Endothelial cell of umbilical vein (primary cell): ENCODE measurements around the gene C9orf57. TPM values are rescaled to one million over a fixed set of nuclear protein-coding genes. Genes with fewer than 3 reads are reported as not detected.
A peak's percentile ranks its signal among the peaks of the same experiment; 100 is the strongest.

Experiments used
- Bru-seq: library from RNA; stranded (reverse); fragments of 400-500 nt; gene quantifications from one replicate; lab custom pipeline; 2021; lab: Mats Ljungman, UMichigan
- BruChase-seq, 2 experiments: library from RNA; stranded (reverse); fragments of 400-500 nt; gene quantifications; one replicate each; lab custom pipeline; 2021; lab: Mats Ljungman, UMichigan
- BruUV-seq: library from RNA; stranded (reverse); fragments of 400-500 nt; replicated peaks from 2 replicates; lab custom pipeline; 2021; lab: Mats Ljungman, UMichigan
- CTCF ChIA-PET: fragments of 300-600, 350-600 bp; sonication (Branson Sonifier 250); formaldehyde crosslinking; loops from one replicate; lab custom pipeline; 2021; ENCODE audit warnings: antibody characterized with exemption, inconsistent platforms; lab: Charles Lee
- POLR2A ChIA-PET: fragments of 300-600, 350-600 bp; sonication (Branson Sonifier 250); formaldehyde crosslinking; loops from one replicate; lab custom pipeline; 2021; ENCODE audit warnings: antibody characterized with exemption, inconsistent platforms; lab: Charles Lee
- DNase-seq: peaks from one replicate; pipeline ENCODE4 v3.0.0-alpha.2; 2011; ENCODE audit warnings: low read depth, low spot score
- FAIRE-seq: peaks from 2 replicates; lab custom pipeline; 2011; peaks lifted over from hg19 to GRCh38; lab: Jason Lieb, UNC
- H2AFZ ChIP-seq: 2 replicates; pipeline ENCODE4 v1.6.0; 2012; ENCODE audit warnings: low read depth, low read length, control low read depth, inconsistent platforms
- H3K27ac ChIP-seq: 2 replicates; pipeline ENCODE4 v1.5.1; 2011; ENCODE audit warnings: low read depth, mild to moderate bottlenecking, control low read depth, low read length, moderate library complexity; ENCODE audit not compliant: insufficient read depth
- H3K27me3 ChIP-seq, 2 experiments: 2 replicates each; pipeline versions ENCODE4 v1.6.0 to v1.6.1; 2011; ENCODE audit warnings: low read length in 2 of 2, mixed read lengths in 1 of 2; ENCODE audit not compliant: control insufficient read depth in 2 of 2, insufficient read depth in 2 of 2
- H3K36me3 ChIP-seq, 2 experiments: 2 replicates in 1 of 2; 3 replicates in 1 of 2; pipeline ENCODE4 v1.5.1; 2011; ENCODE audit warnings: low read length in 2 of 2, mild to moderate bottlenecking in 1 of 2, moderate library complexity in 1 of 2; ENCODE audit not compliant: control insufficient read depth in 2 of 2, insufficient read depth in 2 of 2; ENCODE audit errors: extremely low read depth in 1 of 2
- H3K4me1 ChIP-seq: 3 replicates; pipeline ENCODE4 v1.5.1; 2011; ENCODE audit warnings: mild to moderate bottlenecking, low read length; ENCODE audit not compliant: control insufficient read depth, insufficient read depth; ENCODE audit errors: extremely low read depth
- H3K4me2 ChIP-seq: 2 replicates; pipeline ENCODE4 v1.6.1; 2011; ENCODE audit warnings: low read length, control low read depth, mixed read lengths; ENCODE audit not compliant: insufficient read depth
- H3K4me3 ChIP-seq, 3 experiments: fragments of 200-600 bp in 1 of 3; sonication (generic), shearing (Covaris generic) in 1 of 3; replicated peaks in 1 of 3; 2 replicates each; pipeline ENCODE4 v1.5.1; 2011 to 2016; ENCODE audit warnings: control low read depth in 3 of 3, low read length in 3 of 3, mild to moderate bottlenecking in 2 of 3, inconsistent platforms in 1 of 3, low read depth in 1 of 3, moderate library complexity in 1 of 3; ENCODE audit not compliant: insufficient read depth in 1 of 3
- H3K79me2 ChIP-seq: 2 replicates; pipeline ENCODE4 v1.6.0; 2012; ENCODE audit warnings: low read length, inconsistent platforms; ENCODE audit not compliant: control insufficient read depth, insufficient read depth
- H3K9ac ChIP-seq: replicated peaks from 2 replicates; pipeline ENCODE3; 2011; ENCODE audit warnings: low read length, control low read depth; ENCODE audit not compliant: insufficient read depth; ENCODE audit errors: extremely low read depth
- H3K9me1 ChIP-seq: replicated peaks from 3 replicates; pipeline ENCODE4 v1.6.0; 2011; ENCODE audit warnings: mild to moderate bottlenecking, low read length; ENCODE audit not compliant: control insufficient read depth, insufficient read depth; ENCODE audit errors: extremely low read depth
- H3K9me3 ChIP-seq: replicated peaks from 2 replicates; pipeline ENCODE4 v1.5.1; 2012; ENCODE audit warnings: low read length, inconsistent platforms; ENCODE audit not compliant: control insufficient read depth, insufficient read depth
- H4K20me1 ChIP-seq: replicated peaks from 2 replicates; pipeline ENCODE3; 2011; ENCODE audit warnings: mild to moderate bottlenecking, low read length; ENCODE audit not compliant: control insufficient read depth, insufficient read depth; ENCODE audit errors: extremely low read depth
- CTCF ChIP-seq, 2 donors: IDR thresholded peaks; 1 replicate in 1 of 2; 2 replicates in 1 of 2; pipeline ENCODE4 v1.5.1; 2011; ENCODE audit warnings: low read length in 2 of 2, mild to moderate bottlenecking in 2 of 2, moderate library complexity in 2 of 2, control low read depth in 1 of 2, inconsistent platforms in 1 of 2, low read depth in 1 of 2; ENCODE audit not compliant: insufficient read depth in 1 of 2; ENCODE audit errors: extremely low read depth in 1 of 2
- EZH2 ChIP-seq: IDR thresholded peaks from 2 replicates; pipeline ENCODE4 v1.6.1; 2012; ENCODE audit warnings: borderline replicate concordance, low read depth, mild to moderate bottlenecking, moderate library complexity, low read length, inconsistent platforms; ENCODE audit not compliant: severe bottlenecking
- FOS ChIP-seq: IDR thresholded peaks from 2 replicates; pipeline ENCODE4 v1.6.1; 2011; ENCODE audit warnings: mild to moderate bottlenecking, low read length, moderate library complexity, borderline replicate concordance; ENCODE audit not compliant: insufficient read depth
- GATA2 ChIP-seq: IDR thresholded peaks from 2 replicates; pipeline ENCODE4 v1.7.0; 2011; ENCODE audit warnings: low read depth, mild to moderate bottlenecking, moderate library complexity, mixed read lengths, low read length; ENCODE audit not compliant: insufficient read length, insufficient read depth
- JUN ChIP-seq: IDR thresholded peaks from 2 replicates; pipeline ENCODE4 v1.6.1; 2011; ENCODE audit warnings: borderline replicate concordance, low read depth; ENCODE audit not compliant: insufficient read length, insufficient read depth
- MYC ChIP-seq: IDR thresholded peaks from one replicate; pipeline ENCODE4 v1.6.1; 2011; ENCODE audit warnings: mild to moderate bottlenecking, low read depth, low read length
- POLR2A ChIP-seq: IDR thresholded peaks from 2 replicates; pipeline ENCODE4 v1.6.1; 2012; ENCODE audit warnings: low read depth, mild to moderate bottlenecking, control low read depth, low read length
- POLR2AphosphoS5 ChIP-seq: IDR thresholded peaks from 2 replicates; pipeline ENCODE4 v1.6.1; 2012; ENCODE audit warnings: low read depth, mild to moderate bottlenecking, control low read depth, low read length, moderate library complexity; ENCODE audit not compliant: insufficient read depth
- dilution Hi-C: fragments of 300-500 bp; cut with MboI; formaldehyde crosslinking; loops from one replicate; pipeline ENCODE4 v1.15.0; 2019; ENCODE audit warnings: low sequenced_read_pairs; ENCODE audit not compliant: extremely low pct_ligation_motif_present
- intact Hi-C: fragments of 100-400 bp; cut with micrococcal nuclease; formaldehyde crosslinking; loops from one replicate; pipeline ENCODE4 v1.10.0; 2022
- long read RNA-seq: library from polyadenylated mRNA; stranded (forward); transcript quantifications from one replicate; pipeline ENCODE4 v2.0.0, GENCODE V29; 2021
- polyA minus RNA-seq, 3 experiments: library from RNA; depleted of rRNA, polyadenylated mRNA; stranded (reverse); fragments of >200 nt; gene quantifications; 1 replicate in 1 of 3; 2 replicates in 2 of 3; pipeline ENCODE4 v1.2.3, GENCODE V29; 2011
- polyA plus RNA-seq, 4 experiments: library from polyadenylated mRNA; depleted of rRNA in 3 of 4; stranded (reverse) in 3 of 4; unstranded in 1 of 4; fragments of >200 nt; gene quantifications; 2 replicates each; pipeline versions ENCODE4 v1.2.1 to v1.2.3, GENCODE V29; 2011 to 2012; ENCODE audit warnings: missing spikeins in 1 of 4
- total RNA-seq: library from RNA; stranded (reverse); gene quantifications from 2 replicates; pipeline ENCODE4 v1.2.3, GENCODE V29; 2021
- TF ChIP-seq, protein P1 (sequence below): IDR thresholded peaks from 2 replicates; pipeline ENCODE4 v1.6.1; 2011; ENCODE audit not compliant: insufficient read depth, insufficient read length

The C9orf57 gene, protein sequence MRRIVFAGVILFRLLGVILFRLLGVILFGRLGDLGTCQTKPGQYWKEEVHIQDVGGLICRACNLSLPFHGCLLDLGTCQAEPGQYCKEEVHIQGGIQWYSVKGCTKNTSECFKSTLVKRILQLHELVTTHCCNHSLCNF
- total RNA-seq, result not detected in 2 replicates
- not detected in 2 replicates for polyA plus RNA-seq
- polyA plus RNA-seq (2011; cell fraction: cytosol; rRNA removed), result not detected in 2 replicates
- not detected in 2 replicates for polyA plus RNA-seq (2011; cell fraction: nucleus; rRNA removed)
- not detected in 2 replicates for polyA plus RNA-seq (2012)
- polyA minus RNA-seq, result not detected in 2 replicates
- not detected for polyA minus RNA-seq (2011; cell fraction: cytosol; rRNA and poly(A)+ RNA removed)
- polyA minus RNA-seq (2011; cell fraction: nucleus; rRNA and poly(A)+ RNA removed), result not detected in 2 replicates
- Bru-seq, nascent RNA, result percentile 2 among the genes with signal in this experiment
- BruChase-seq, experiment 1, labeled RNA remaining after a 6-hour chase, result not detected
- BruChase-seq, experiment 2, labeled RNA remaining after a 2-hour chase, result percentile 5 among the genes with signal in this experiment
- long read RNA-seq, result 0 reads

DNA sequence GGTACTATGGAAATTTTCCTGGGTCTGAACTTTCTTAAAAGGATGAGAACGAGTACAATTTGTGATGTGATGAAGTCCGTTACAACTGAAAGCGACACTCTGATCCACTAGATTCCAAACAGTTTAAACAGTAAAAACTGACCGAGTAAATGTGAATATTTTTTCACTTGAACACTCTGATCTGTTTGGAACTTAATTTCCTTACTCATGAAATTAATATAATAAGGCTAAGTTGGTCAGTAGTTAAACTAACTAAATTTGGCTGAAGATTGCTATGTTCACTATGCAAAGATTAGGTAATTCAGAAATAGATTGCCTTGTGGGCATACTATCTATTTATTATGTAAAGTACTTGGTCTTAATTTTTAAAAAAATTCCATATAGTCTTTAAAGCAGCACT lies at the start of gene C9orf57:
Gene C9orf57, minus strand, starts transcription at position 101 of the 400 bp plus-strand sequence. CDS start 1,282 bp downstream, outside the sequence.
- DNase-seq, result no peak
- Histone ChIP-seq H3K9me3 (no peaks in the 10 kb centered on the region), H3K9ac (no peak within 1 kb of the TSS), H3K27me3 (no peaks in the 10 kb centered on the region), H3K4me1 (no peaks in the 10 kb centered on the region), H2AFZ (no peak within 1 kb of the TSS), H4K20me1 (no peaks in the 10 kb centered on the region), H3K79me2 (no peaks in the 10 kb centered on the region), H3K4me3 (no peak within 1 kb of the TSS), H3K4me2 (no peak within 1 kb of the TSS), H3K9me1 (no peaks in the 10 kb centered on the region), H3K36me3 (no peaks in the 10 kb centered on the region), H3K27ac (no peak within 1 kb of the TSS)
- CTCF ChIA-PET, result no interaction called here
- BruUV-seq, result no TSS peak
- FAIRE-seq, result no peak
- no peak for TF ChIP-seq POLR2A
- TF ChIP-seq FOS, result no peak
- TF ChIP-seq, protein P1, sequence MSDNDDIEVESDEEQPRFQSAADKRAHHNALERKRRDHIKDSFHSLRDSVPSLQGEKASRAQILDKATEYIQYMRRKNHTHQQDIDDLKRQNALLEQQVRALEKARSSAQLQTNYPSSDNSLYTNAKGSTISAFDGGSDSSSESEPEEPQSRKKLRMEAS, result no peak
- no peak for TF ChIP-seq EZH2
- intact Hi-C loops (no loop called here), dilution Hi-C loops (no loop called here)
- POLR2A ChIA-PET, result no interaction called here

- no peaks in the 10 kb centered on the region for H3K79me2 ChIP-seq
- no peak overlapping the region for H3K9ac ChIP-seq
- H3K27me3 ChIP-seq, result no peaks in the 10 kb centered on the region
- no peak overlapping the region for H2AFZ ChIP-seq
- DNase-seq, result no peak
- FAIRE-seq, result no peak
- no TSS peak for BruUV-seq
- H3K9me1 ChIP-seq, result no peaks in the 10 kb centered on the region
- ChIA-PET POLR2A (no interaction called here), CTCF (no interaction called here)
- TF ChIP-seq MYC (no peak), GATA2 (no peak), EZH2 (no peak), CTCF (IDR thresholded peaks at IDR 0.05; ENCODE audit: extremely low read depth in 1 of 2, insufficient read depth in 1 of 2, low read depth in 1 of 2, low read length in 2 of 2) (no peak), JUN (no peak), POLR2A (no peak), POLR2AphosphoS5 (no peak), FOS (no peak)
- TF ChIP-seq, protein P1, result no peak
- H3K4me3 ChIP-seq, result no peak overlapping the region
- intact Hi-C loops, result no loop called here
- H3K4me1 ChIP-seq, result no peaks in the 10 kb centered on the region
- H3K4me2 ChIP-seq, result no peak overlapping the region
- no peaks in the 10 kb centered on the region for H4K20me1 ChIP-seq
- no peaks in the 10 kb centered on the region for H3K9me3 ChIP-seq
- H3K27ac ChIP-seq, result no peak overlapping the region
- dilution Hi-C loops, result no loop called here
- H3K36me3 ChIP-seq, result no peaks in the 10 kb centered on the region
Measured at GRCh38 chr9:72102520-72102919, 42.1 kb upstream of the C9orf57 start.
